GM19372 (cell line): ENCODE results near the gene HSPG2.

Experiments used
- ATAC-seq: cut with Tn5 transposase; IDR thresholded peaks from one replicate; pipeline ENCODE4 v1.9.1; 2021; ENCODE audit warnings: mild to moderate bottlenecking, low read depth, moderate library complexity; ENCODE audit not compliant: unreplicated experiment

HSPG2 gene

GRCh38 chr1:21901473-21901847 lies 35.6 kb downstream of the HSPG2 start:
- no peak for ATAC-seq

DNA sequence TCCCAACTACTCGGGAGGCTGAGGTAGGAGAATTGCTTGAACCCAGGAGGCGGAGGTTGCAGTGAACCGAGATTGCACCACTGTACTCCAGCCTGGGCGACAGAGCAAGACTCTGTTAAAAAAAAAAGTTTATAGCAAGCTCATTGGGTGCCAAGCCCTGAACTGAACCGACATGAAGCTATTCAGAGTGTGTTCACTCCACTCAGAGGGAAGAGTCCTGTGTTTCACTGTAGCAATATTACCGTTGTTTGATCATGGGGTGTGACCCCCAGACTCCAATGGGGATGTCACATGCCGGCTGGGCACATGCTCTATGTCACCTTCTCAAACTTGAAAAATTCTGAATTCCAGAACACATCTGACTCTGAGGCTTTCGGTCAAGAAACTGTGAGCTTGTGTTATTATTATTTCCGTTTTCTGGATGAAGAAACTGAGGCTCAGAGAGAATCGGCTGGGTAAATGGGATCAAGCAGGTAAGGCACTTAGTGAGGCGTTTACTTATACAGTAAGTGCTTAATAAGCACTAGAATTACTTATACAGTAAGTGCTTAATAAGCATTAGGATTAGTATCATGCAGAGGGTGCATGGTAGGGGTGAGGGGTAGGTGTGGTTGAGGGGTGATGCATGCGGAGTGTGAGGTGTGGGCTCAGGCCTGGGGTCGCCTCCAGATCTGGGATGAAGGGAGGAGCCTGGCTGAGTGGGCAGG lies 36.2 kb downstream of the HSPG2 start:
- no peak for ATAC-seq

GRCh38 chr1:21899987-21900386 lies 37.1 kb downstream of the HSPG2 start:
- no peak for ATAC-seq

DNA sequence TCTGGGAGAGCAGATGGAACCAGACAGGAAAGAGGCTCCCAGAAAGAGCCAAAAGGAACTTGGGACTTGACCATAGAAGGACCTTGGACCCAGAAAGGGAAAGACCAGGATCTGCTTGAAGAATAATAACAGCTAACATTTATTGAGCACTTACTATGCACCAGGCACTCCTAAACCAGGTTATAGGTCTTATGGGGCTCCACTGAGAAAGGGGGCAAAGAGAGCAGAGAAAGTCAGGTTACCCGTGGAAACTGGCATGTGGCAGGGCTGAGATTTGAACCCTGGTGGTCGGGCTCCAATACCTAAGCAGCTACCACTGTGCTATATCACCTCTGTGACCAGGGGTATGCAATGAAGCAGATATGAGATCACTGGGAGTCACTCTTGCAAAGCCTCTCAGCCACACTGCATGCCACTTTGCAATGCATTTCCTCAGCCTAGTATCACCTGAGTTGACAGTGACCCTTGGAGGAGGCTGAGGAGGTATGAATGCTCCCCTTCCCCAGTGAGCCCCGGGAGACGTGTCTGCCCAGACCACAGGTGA lies 37.8 kb downstream of the HSPG2 start:
- no peak for ATAC-seq

- no peak for ATAC-seq
These were observed 38.5 kb downstream of the HSPG2 start for GRCh38 chr1:21898326-21899200.

GRCh38 chr1:21897844-21898243 lies 39.3 kb downstream of the HSPG2 start:
- no peak for ATAC-seq

GRCh38 chr1:21896652-21897532 lies 40.2 kb downstream of the HSPG2 start:
- no peak for ATAC-seq

- no peak for ATAC-seq
These were observed 41.1 kb downstream of the HSPG2 start for GRCh38 chr1:21896026-21896425.

DNA sequence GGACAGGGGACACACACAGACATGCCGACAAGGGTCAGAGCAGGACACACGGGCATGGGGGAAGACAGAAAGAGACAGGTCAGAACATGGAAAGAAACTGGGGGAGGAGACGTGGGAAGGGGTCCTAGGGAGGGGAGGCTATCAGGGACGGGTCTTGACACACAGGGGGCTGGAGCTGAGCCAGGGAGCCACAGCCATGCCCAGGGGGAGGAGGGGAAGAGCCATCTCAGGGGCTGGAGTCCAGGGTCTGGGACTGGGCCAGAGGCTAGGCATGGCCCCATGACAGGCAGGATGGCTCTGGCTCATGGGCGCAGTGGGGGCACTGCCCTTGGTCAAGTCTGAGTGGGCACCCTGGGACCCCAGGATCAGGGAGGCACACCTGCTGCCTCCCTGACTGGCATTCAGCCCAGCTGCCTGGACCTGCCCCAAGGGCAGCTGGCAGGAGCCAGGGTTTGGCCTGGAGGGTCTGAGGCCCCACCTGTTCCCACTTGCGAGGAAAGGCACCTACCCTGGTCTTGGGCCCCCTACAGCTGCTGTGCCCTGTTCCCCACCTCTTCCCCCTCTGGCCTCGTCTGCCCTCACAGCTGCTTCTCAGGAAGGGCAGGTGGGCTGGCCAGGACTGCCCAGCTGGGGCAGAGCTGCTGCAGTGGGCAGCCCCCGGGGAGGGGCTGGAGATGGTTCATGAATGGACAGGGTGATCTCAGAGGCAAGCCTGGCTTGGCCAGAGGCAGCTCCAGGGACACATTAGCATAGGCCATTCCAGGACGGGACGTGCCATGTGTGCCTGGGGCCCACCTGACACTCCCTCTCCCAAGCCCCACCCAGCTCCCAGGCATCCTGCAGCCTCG lies 42.9 kb downstream of the HSPG2 start:
- ATAC-seq, result no peak

DNA sequence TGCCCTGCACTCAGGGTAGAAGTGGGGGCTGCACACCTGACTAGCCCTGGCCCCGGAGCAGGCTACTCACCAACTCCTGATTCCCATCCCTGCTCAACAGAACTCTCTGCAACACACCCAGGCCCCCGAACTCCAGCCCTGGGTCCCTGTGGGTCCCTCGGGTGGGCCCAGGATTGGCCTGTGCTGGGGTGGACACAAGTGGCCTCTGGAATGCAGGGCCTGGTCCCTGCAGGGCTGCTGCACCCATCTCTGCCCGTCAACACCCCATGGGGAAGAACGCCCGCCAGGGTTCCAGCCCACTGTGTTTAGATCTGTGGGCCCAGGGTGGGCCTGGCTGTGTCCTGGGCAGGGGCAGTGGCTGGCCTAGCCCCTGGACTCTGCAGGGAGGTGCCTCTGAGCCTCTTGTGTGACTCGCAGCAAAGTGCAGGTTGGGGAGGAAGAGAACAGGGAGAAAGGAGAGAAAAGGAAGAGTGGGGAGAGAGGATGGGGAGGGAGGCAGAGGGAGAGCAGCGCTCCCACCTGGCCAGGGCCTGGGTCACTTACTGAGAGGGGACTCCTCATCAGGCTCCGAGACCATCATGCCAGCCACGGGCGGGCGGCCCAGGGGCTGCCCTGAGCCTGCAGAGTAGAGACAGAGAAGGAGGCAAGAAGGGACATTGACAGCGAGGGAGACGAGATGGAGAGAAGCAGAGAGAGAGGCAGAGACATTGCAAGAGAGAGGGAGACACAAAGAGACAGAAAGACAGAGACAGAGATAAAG lies 43.9 kb downstream of the HSPG2 start:
- no peak for ATAC-seq

- no peak for ATAC-seq
These were observed 45.3 kb downstream of the HSPG2 start for GRCh38 chr1:21891621-21892479.

DNA sequence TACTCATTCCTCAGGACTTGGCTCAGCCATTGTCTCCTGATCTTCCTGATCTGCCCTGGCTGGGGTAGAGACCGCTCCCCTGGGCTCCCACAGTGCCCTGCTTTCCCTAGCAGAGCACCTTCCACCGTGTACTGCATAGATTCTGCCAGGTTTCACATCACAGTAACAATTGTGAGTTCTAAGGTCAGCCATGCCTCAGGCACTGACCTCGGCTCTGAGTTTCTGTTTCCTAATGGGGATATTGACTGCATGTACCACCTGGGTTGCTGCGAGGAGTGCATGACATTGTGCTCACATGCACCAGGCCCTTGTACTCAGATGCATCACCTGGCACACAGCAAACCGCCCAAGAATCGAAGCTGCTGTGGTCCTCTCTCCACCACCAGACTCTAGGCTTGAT lies 46.0 kb downstream of the HSPG2 start:
- ATAC-seq, result no peak

DNA sequence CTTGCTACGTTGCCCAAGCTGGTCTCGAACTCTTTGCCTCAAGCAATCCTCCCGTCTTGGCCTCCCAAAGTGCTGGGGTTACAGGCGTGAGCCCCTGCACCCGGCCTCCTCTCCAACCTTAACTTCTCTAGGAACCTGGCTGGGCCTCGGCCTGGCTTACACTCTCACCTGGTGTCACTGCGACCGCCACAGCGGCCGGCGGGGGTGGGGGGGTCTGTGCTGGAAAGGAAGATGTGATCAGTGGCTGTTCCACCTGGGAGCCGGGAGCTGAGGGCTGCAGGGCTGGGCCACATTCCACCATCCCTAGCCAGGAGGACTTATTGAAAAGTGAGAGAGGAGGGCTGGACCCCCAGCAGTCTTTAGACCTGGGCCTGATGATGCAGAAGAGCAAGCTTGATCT lies 48.6 kb downstream of the HSPG2 start:
- no peak for ATAC-seq

- no peak for ATAC-seq
These were observed 49.3 kb downstream of the HSPG2 start for GRCh38 chr1:21887796-21888195.

- ATAC-seq, result no peak
These were observed 49.8 kb downstream of the HSPG2 start for GRCh38 chr1:21887216-21887736.

DNA sequence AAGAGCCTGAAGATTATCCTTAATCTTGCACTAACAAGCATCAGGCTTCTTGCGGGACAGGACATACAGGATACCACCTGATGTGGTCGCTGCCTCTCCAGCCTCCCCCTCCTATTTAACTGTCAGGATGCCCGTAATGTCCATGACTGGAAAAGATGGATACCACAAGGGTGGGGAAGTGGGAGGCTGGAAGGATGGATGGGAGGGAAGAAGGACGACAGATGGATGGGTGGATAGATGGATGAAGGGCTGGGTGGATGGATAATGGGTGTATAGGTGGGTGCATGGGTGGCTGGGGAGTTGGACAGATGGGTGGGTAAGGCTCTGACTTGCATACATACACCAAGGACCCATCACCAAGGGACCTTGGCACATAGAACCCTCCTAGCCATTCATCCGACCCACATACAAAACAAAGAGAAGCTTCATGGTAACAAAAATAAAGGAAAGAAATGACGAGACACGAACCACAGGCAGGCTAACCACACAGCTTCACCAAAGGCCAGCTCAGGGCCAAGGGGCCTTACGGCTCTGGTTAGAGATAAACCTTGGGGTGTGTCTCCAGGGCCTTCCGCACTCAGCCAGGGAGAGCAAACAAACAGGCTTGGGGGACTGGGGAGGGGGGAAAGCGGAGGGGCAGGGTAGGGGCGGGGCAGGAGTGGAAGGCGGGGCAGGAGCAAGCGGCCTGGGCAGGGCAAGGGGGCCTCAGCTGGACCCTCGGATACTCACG lies 50.5 kb downstream of the HSPG2 start:
- no peak for ATAC-seq
